Measurements from ENCODE around the gene JOSD2. TPM values are rescaled to one million over a fixed set of nuclear protein-coding genes. Genes with fewer than 3 reads are reported as not detected.

The JOSD2 gene
- total RNA-seq, 1 experiment from 2014 or later = 5.4 TPM

GRCh38 chr19:50475736-50476223 lies 35.2 kb downstream of the JOSD2 start:
- H2BK5ac ChIP-seq (ENCODE audit: insufficient read length, low read length) = no peak overlapping the region
- no peak overlapping the region for H3K27ac ChIP-seq (ENCODE audit: insufficient read length, low read depth, low read length)
- H3K79me2 ChIP-seq (ENCODE audit: insufficient read depth, low read length) = peaks cover 5% of the 10 kb centered on the region; the same call in 1 of the 2 replicates
- H2BK20ac ChIP-seq (ENCODE audit: low read depth, low read length, poor library complexity, severe bottlenecking) = no peak overlapping the region
- H4K20me1 ChIP-seq (ENCODE audit: control insufficient read depth, insufficient read depth, insufficient read length) = no peaks in the 10 kb centered on the region
- Mint-ChIP-seq H3K27me3 (ENCODE audit: low read depth) (peaks cover 2% of the 10 kb centered on the region), H3K27ac (peak overlapping the region in 2 of 3 experiments; percentile 22 to 93; a peak in 2 of 7 replicates), H3K4me1 (peaks cover 8 to 21% of the 10 kb centered on the region in 2 experiments), H3K4me3 (peak overlapping the region; percentile 96 to 99), H3K9me3 (peaks cover 10 to 21% of the 10 kb centered on the region in 2 experiments), H3K36me3 (ENCODE audit: insufficient read depth in 1 of 3, low read depth in 3 of 3) (peaks cover 25 to 30% (median 28%) of the 10 kb centered on the region in 3 experiments)
- H2BK15ac ChIP-seq (ENCODE audit: low read depth, low read length) = no peak overlapping the region
- H2BK12ac ChIP-seq (ENCODE audit: insufficient read length, low read depth, low read length) = no peak overlapping the region
- DNase-seq = no peak
- TF ChIP-seq, protein P1, sequence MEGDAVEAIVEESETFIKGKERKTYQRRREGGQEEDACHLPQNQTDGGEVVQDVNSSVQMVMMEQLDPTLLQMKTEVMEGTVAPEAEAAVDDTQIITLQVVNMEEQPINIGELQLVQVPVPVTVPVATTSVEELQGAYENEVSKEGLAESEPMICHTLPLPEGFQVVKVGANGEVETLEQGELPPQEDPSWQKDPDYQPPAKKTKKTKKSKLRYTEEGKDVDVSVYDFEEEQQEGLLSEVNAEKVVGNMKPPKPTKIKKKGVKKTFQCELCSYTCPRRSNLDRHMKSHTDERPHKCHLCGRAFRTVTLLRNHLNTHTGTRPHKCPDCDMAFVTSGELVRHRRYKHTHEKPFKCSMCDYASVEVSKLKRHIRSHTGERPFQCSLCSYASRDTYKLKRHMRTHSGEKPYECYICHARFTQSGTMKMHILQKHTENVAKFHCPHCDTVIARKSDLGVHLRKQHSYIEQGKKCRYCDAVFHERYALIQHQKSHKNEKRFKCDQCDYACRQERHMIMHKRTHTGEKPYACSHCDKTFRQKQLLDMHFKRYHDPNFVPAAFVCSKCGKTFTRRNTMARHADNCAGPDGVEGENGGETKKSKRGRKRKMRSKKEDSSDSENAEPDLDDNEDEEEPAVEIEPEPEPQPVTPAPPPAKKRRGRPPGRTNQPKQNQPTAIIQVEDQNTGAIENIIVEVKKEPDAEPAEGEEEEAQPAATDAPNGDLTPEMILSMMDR (conservative IDR thresholded peaks at IDR 0.05) = no peak
- no peak overlapping the region for H3K56ac ChIP-seq (ENCODE audit: insufficient read length, low read depth, low read length)
- H3K9ac ChIP-seq (ENCODE audit: extremely low read depth, insufficient read length, low read length) = no peak overlapping the region
- H4K8ac ChIP-seq (replicated peaks; ENCODE audit: insufficient read length, low read depth, low read length) = no peak overlapping the region
- no peak overlapping the region for H2AFZ ChIP-seq (ENCODE audit: low read length)
- H3T11ph ChIP-seq (ENCODE audit: low read length) = no peak overlapping the region
- peaks cover 7% of the 10 kb centered on the region for H3K9me3 ChIP-seq (ENCODE audit: control insufficient read depth, low read depth, low read length)
- no peak overlapping the region for H3K23ac ChIP-seq (ENCODE audit: insufficient read length, low read depth, low read length)
- peaks cover 4% of the 10 kb centered on the region; the same call in 1 of the 2 replicates for H3K4me1 ChIP-seq (ENCODE audit: insufficient read depth, low read length)
- no peak overlapping the region for H2AK5ac ChIP-seq (ENCODE audit: insufficient read length, low read length)
- peaks cover 9% of the 10 kb centered on the region for H3K79me1 ChIP-seq (ENCODE audit: insufficient read depth, low read depth, low read length, poor library complexity, severe bottlenecking)
- no peaks in the 10 kb centered on the region for H3K27me3 ChIP-seq (ENCODE audit: insufficient read depth, low read length)
- H4K91ac ChIP-seq (ENCODE audit: insufficient read length, low read depth, low read length) = no peak overlapping the region
- peak overlapping the region; percentile 20 for H3K18ac ChIP-seq (ENCODE audit: insufficient read length, low read depth, low read length)
- no peak overlapping the region for H3K4ac ChIP-seq (ENCODE audit: low read depth, low read length)
- no peak overlapping the region for H3K14ac ChIP-seq (ENCODE audit: insufficient read depth, low read length)
- H3K4me2 ChIP-seq (ENCODE audit: insufficient read depth, insufficient read length, low read length) = no peak overlapping the region
- no peak overlapping the region for H4K5ac ChIP-seq (ENCODE audit: insufficient read length, low read depth, low read length)
- WGBS (ENCODE audit: extremely low coverage, insufficient read length, low lambda C conversion rate) = no CpG with 5 or more reads among the region's 29 CpGs
- no peaks in the 10 kb centered on the region for H3K23me2 ChIP-seq (ENCODE audit: insufficient read length, low read depth, low read length, poor library complexity, severe bottlenecking)
- no peak overlapping the region for H2BK120ac ChIP-seq (ENCODE audit: low read depth, low read length, poor library complexity, severe bottlenecking)

Data from H9 (cell line).